HG03378 (cell line): ENCODE measurements around the gene CACNA1H.

Experiments used
- ATAC-seq: cut with Tn5 transposase; IDR thresholded peaks from one replicate; pipeline ENCODE4 v1.9.1; 2021; ENCODE audit warnings: mild to moderate bottlenecking, moderate library complexity; ENCODE audit not compliant: unreplicated experiment

CACNA1H gene

GRCh38 chr16:1152651-1153259 is at the start of gene CACNA1H:
Gene CACNA1H, plus strand, starts transcription at chr16:1153106. Its CDS starts 632 bp downstream, at chr16:1153738.
- no peak for ATAC-seq

GRCh38 chr16:1103636-1103980 is 49.3 kb upstream of the CACNA1H start:
- ATAC-seq, result no peak

- no peak for ATAC-seq
Measured at GRCh38 chr16:1105888-1106620, 46.9 kb upstream of the CACNA1H start.

- no peak for ATAC-seq
Measured at GRCh38 chr16:1106659-1107058, 46.2 kb upstream of the CACNA1H start.

- no peak for ATAC-seq
Measured at GRCh38 chr16:1107141-1107540, 45.8 kb upstream of the CACNA1H start.

- no peak for ATAC-seq
Measured at GRCh38 chr16:1107731-1108130, 45.2 kb upstream of the CACNA1H start.

GRCh38 chr16:1108299-1109252 is 44.3 kb upstream of the CACNA1H start:
- no peak for ATAC-seq

GRCh38 chr16:1109648-1110047 is 43.3 kb upstream of the CACNA1H start:
- ATAC-seq, result no peak

- no peak for ATAC-seq
Measured at GRCh38 chr16:1112506-1113184, 40.3 kb upstream of the CACNA1H start.

- no peak for ATAC-seq
Measured at GRCh38 chr16:1113489-1113888, 39.4 kb upstream of the CACNA1H start.

- no peak for ATAC-seq
Measured at GRCh38 chr16:1113889-1114526, 38.9 kb upstream of the CACNA1H start.

- no peak for ATAC-seq
Measured at GRCh38 chr16:1116693-1117077, 36.2 kb upstream of the CACNA1H start.

GRCh38 chr16:1117176-1117900 is 35.6 kb upstream of the CACNA1H start:
- no peak for ATAC-seq

GRCh38 chr16:1117926-1118325 is 35.0 kb upstream of the CACNA1H start:
- no peak for ATAC-seq

- ATAC-seq, result no peak
Measured at GRCh38 chr16:1119129-1119528, 33.8 kb upstream of the CACNA1H start.

- no peak for ATAC-seq
Measured at GRCh38 chr16:1119766-1120576, 32.9 kb upstream of the CACNA1H start.

GRCh38 chr16:1120577-1120941 is 32.3 kb upstream of the CACNA1H start:
- no peak for ATAC-seq

- ATAC-seq, result no peak
Measured at GRCh38 chr16:1121009-1121408, 31.9 kb upstream of the CACNA1H start.
